Midbrain (tissue), 1 donor: ENCODE measurements around the gene IFNA14.
A peak's percentile ranks its signal among the peaks of the same experiment; 100 is the strongest.
"Not testable (repeated sequence)": the region's sequence is repeated elsewhere in the genome, so short reads cannot be mapped to it uniquely, and the experiment has no call there.

Source experiments
- DNase-seq: peaks from one replicate; lab custom pipeline; 2025; lab: John Stamatoyannopoulos, UW

IFNA14 gene

DNA sequence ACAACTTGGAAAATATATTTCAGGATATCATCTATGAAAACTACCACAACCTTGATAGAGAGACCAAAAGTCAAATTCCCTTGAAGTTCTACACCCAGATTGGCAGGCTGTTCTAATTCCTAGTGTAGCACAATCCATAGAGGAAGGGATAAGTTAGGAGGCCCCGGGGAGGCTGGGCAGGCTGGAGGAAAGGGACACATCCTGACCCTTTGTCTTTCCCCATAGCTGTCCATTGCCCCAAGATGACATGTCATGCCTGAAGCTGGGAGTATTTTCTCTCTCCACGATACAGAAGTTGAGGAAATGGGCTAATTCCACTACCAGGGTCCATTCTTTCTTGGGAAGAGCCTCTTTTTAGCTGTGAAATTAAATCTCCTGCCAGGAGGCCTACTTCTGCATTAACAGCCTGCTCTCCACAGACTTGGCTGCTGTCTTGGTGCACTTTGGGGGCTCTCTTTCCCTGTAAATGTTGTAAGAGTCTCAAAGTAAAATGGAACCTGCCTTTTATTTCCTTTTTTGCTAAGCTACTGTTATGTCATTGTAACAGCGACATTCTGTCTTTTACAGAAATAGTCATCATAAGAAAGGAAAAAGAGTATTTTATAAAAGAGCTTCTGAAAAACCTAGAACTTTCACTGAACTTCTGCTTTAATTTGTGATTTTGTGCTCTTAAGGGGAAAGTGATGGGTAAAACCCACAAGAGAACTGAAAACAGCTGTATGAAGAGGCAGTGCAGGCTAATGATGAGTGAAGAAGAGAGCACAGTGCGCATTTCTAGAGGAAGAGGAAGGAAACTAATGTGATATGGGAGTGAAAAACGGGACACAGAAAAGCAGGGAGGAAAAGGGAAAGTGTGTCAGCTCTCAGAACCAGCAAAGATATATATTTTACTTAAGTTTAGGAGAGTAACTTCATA lies 26.1 kb downstream of the IFNA14 start:
- DNase-seq = not testable (repeated sequence)

GRCh38 chr9:21212160-21212559 lies 27.6 kb downstream of the IFNA14 start:
- DNase-seq = not testable (repeated sequence)

DNA sequence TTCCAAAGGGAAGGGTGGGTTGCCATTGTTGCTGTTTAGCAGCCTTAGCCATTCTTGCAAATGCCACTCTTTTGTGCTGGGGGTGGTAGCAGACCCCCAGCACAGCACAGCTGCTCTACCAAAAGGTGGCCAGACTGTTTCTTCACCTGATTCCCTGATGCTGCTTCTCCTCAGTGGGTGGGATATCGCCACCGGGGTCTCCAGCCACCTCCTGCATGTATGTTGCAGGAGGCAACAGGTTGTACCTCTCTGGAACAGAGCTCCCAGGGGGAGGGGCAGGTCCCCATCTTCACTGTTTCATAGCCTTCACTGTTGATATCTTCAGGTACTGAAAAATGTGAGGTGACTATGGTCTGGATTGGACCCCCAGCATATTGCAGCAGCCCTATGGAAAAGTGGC lies 29.0 kb downstream of the IFNA14 start:
- not testable (repeated sequence) for DNase-seq

DNA sequence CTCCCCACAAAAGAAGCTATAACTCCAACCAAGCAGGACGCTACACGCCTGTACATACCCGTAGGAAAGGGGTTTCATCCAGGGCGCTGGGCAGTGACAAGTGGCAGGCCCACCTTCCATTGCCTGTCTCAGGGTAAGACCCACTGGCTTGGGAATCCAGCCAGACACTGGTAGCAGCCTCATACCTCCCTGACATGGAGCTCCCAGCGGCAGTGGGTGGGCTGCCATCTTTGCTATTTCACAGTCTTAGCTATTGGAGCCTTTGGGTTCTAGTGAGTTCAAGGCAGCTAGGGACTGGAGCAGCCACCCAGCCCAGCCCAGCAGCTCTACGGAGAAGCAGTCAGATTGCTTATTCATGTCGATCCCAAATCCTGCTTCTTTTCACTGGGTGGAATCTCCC lies 29.5 kb downstream of the IFNA14 start:
- no peak for DNase-seq

DNA sequence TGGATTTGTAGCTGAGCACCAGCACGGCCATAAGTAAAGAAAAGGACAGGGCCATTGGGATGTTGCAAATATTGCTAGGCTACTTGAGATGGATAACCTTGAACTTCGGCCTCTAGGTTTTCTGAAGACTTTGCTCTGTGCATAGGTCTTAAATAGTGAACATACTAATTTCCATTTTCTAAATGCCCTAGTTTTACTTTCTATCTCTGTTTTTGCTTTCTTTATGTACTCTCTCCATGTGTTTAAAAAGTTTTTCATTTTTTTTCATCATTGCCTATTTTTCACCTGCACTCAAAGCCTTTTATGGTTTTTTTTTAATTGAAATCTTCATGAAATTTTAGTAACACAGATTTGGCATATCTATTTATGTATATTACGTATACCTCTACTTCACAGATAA lies 32.8 kb downstream of the IFNA14 start, which contains the start of gene IFNA10:
Gene IFNA10, minus strand, starts transcription at position 101 of the 400 bp plus-strand sequence. Its CDS starts 46 bp downstream, at position 55.
- DNase-seq = not testable (repeated sequence)

DNA sequence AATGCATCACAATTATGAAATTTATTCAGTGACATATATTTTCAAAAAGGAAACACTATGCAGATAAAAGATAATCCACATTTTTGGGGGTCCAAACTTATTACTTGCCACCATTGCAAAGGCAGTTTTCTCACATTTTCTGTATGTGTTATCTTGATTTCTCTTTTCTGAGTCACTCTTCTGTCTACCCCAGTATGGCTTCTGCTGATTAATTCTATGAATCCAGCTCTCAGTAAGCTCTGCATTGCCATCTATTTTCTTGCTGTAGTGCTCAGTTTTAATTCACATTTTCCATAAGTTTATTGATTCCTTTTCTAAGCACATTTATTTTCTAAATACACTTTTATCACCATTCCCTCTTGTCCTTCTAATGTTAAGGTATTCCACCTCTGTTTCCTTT lies 34.6 kb downstream of the IFNA14 start:
- no peak for DNase-seq

- DNase-seq = not testable (repeated sequence)
These were observed 37.7 kb downstream of the IFNA14 start, which contains the start of gene IFNA7 for GRCh38 chr9:21202105-21202504. Gene IFNA7 (minus strand): TSS chr9:21202205. CDS start chr9:21202165, 40 bp downstream.

DNA sequence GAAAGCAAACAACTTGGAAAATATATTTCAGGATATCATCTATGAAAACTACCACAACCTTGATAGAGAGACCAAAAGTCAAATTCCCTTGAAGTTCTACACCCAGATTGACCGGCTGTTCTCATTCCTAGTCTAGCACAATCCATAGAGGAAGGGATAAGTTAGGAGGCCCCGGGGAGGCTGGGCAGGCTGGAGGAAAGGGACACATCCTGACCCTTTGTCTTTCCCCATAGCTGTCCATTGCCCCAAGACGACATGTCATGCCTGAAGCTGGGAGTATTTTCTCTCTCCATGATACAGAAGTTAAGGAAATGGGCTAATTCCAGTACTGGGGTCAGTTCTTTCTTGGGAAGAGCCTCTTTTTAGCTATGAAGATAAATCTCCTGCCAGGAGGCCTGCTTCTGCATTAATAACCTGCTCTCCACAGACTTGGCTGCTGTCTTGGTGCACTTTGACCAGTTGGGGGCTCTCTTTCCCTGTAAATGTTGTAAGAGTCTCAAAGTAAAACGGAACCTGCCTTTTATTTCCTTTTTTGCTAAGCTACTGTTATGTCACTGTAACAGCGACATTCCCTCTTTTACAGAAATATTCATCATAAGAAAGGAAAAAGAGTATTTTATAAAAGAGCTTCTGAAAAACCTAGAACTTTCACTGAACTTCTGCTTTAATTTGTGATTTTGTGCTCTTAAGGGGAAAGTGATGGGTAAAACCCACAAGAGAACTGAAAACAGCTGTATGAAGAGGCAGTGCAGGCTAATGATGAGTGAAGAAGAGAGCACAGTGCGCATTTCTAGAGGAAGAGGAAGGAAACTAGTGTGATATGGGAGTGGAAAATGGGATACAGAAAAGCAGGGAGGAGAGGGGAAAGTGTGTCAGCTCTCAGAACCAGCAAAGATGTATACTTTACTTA lies 44.7 kb downstream of the IFNA14 start:
- peak; percentile 34 for DNase-seq
